ENCODE data around the gene NOL3. TPM values are rescaled to one million over a fixed set of nuclear protein-coding genes. Genes with fewer than 3 reads are reported as not detected.
A peak's percentile ranks its signal among the peaks of the same experiment; 100 is the strongest.

NOL3 gene
- total and polyA plus RNA-seq, 4 donors, result 3.0 to 18.0 (median 10.7) TPM

- TF ChIP-seq, protein P1, sequence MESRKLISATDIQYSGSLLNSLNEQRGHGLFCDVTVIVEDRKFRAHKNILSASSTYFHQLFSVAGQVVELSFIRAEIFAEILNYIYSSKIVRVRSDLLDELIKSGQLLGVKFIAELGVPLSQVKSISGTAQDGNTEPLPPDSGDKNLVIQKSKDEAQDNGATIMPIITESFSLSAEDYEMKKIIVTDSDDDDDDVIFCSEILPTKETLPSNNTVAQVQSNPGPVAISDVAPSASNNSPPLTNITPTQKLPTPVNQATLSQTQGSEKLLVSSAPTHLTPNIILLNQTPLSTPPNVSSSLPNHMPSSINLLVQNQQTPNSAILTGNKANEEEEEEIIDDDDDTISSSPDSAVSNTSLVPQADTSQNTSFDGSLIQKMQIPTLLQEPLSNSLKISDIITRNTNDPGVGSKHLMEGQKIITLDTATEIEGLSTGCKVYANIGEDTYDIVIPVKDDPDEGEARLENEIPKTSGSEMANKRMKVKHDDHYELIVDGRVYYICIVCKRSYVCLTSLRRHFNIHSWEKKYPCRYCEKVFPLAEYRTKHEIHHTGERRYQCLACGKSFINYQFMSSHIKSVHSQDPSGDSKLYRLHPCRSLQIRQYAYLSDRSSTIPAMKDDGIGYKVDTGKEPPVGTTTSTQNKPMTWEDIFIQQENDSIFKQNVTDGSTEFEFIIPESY (IDR thresholded peaks at IDR 0.05), result no peak
- TF ChIP-seq NR2F2 (IDR thresholded peaks at IDR 0.05), result peak; percentile 23
- TF ChIP-seq CTCF (IDR thresholded peaks at IDR 0.05; ENCODE audit: low read depth, low read length, missing input control), result no peak
- peak; percentile 26 for TF ChIP-seq SP1 (IDR thresholded peaks at IDR 0.05)
- no peak for TF ChIP-seq HNF4G (IDR thresholded peaks at IDR 0.05)
Observed at GRCh38 chr16:67223992-67224391, 53.7 kb downstream of the NOL3 start (continued).

Small RNAs within 50 kb of the gene (small RNA-seq; reads per million reads assigned to genes)
- gene MIR328, result 2.3 reads per million, percentile 88 among the genes with 10 or more reads in this experiment

Other genes with a start within 250 kb of the NOL3 start
- under 1 TPM; 0.14 to 0.50 TPM for gene RRAD, start 245.0 kb upstream of the NOL3 start, total RNA-seq
- gene RRAD, start 245.0 kb upstream of the NOL3 start, polyA plus RNA-seq, result under 1 TPM; 0.58 to 0.61 TPM
- 10 to 100 TPM; 51.1 to 52.5 TPM for gene CIAO2B, start 236.1 kb upstream of the NOL3 start, total RNA-seq
- gene CIAO2B, start 236.1 kb upstream of the NOL3 start, polyA plus RNA-seq, result 100 to 1,000 TPM; 120 TPM
- 100 to 1,000 TPM in 1 of 2 donors, 10 to 100 TPM in 1; 21.2 to 200 TPM for gene CES2, start 235.0 kb upstream of the NOL3 start, total RNA-seq
- gene CES2, start 235.0 kb upstream of the NOL3 start, polyA plus RNA-seq, result 100 to 1,000 TPM; 173 to 190 TPM
- 10 to 100 TPM in 1 of 2 donors, under 1 TPM in 1; 0.19 to 28.3 TPM for gene CES3, start 209.3 kb upstream of the NOL3 start, total RNA-seq
- gene CES3, start 209.3 kb upstream of the NOL3 start, polyA plus RNA-seq, result 10 to 100 TPM; 12.3 to 12.7 TPM
- 10 to 100 TPM in 1 of 2 donors, 1 to 10 TPM in 1; 1.6 to 20.5 TPM for gene CES4A, start 181.9 kb upstream of the NOL3 start, total RNA-seq
- gene CES4A, start 181.9 kb upstream of the NOL3 start, polyA plus RNA-seq, result 10 to 100 TPM in 1 of 2 donors, 1 to 10 TPM in 1; 5.4 to 17.1 TPM
- gene CBFB, start 141.4 kb upstream of the NOL3 start, total RNA-seq, result 10 to 100 TPM; 14.4 to 19.3 TPM
- 1 to 10 TPM; 6.8 to 8.0 TPM for gene CBFB, start 141.4 kb upstream of the NOL3 start, polyA plus RNA-seq
- 10 to 100 TPM; 29.1 to 42.4 TPM for gene PHAF1, start 60.6 kb upstream of the NOL3 start, total RNA-seq
- 10 to 100 TPM; 26.6 to 27.7 TPM for gene PHAF1, start 60.6 kb upstream of the NOL3 start, polyA plus RNA-seq
- gene B3GNT9, start 19.5 kb upstream of the NOL3 start, total RNA-seq, result 1 to 10 TPM; 1.2 to 2.3 TPM
- gene B3GNT9, start 19.5 kb upstream of the NOL3 start, polyA plus RNA-seq, result 1 to 10 TPM in 1 of 2 donors, under 1 TPM in 1; 0.43 to 1.6 TPM
- 10 to 100 TPM in 1 of 2 donors, 1 to 10 TPM in 1; 5.7 to 10.5 TPM for gene TRADD, start 10.6 kb upstream of the NOL3 start, total RNA-seq
- 10 to 100 TPM in 1 of 2 donors, 1 to 10 TPM in 1; 9.7 to 10.8 TPM for gene TRADD, start 10.6 kb upstream of the NOL3 start, polyA plus RNA-seq
- gene FBXL8, start 10.6 kb upstream of the NOL3 start, total RNA-seq, result 1 to 10 TPM; 1.4 to 9.2 TPM
- 1 to 10 TPM; 6.1 to 6.2 TPM for gene FBXL8, start 10.6 kb upstream of the NOL3 start, polyA plus RNA-seq
- gene HSF4, start 5.8 kb upstream of the NOL3 start, total RNA-seq, result 1 to 10 TPM in 1 of 2 donors, under 1 TPM in 1; 0.42 to 5.1 TPM
- 1 to 10 TPM; 3.8 to 4.9 TPM for gene HSF4, start 5.8 kb upstream of the NOL3 start, polyA plus RNA-seq
- gene MATCAP1, start 13.4 kb downstream of the NOL3 start, total RNA-seq, result 1 to 10 TPM; 2.7 to 4.8 TPM
- 1 to 10 TPM; 1.5 to 3.8 TPM for gene MATCAP1, start 13.4 kb downstream of the NOL3 start, polyA plus RNA-seq
- 1 to 10 TPM; 2.2 to 3.3 TPM for gene EXOC3L1, start 19.6 kb downstream of the NOL3 start, total RNA-seq
- 1 to 10 TPM; 1.1 to 3.7 TPM for gene EXOC3L1, start 19.6 kb downstream of the NOL3 start, polyA plus RNA-seq
- gene E2F4, start 21.6 kb downstream of the NOL3 start, total RNA-seq, result 100 to 1,000 TPM in 1 of 2 donors, 10 to 100 TPM in 1; 39.2 to 107 TPM
- 10 to 100 TPM; 18.1 to 20.7 TPM for gene E2F4, start 21.6 kb downstream of the NOL3 start, polyA plus RNA-seq
- gene ELMO3, start 28.6 kb downstream of the NOL3 start, total RNA-seq, result 1 to 10 TPM; 3.8 TPM
- 1 to 10 TPM; 1.7 to 2.5 TPM for gene ELMO3, start 28.6 kb downstream of the NOL3 start, polyA plus RNA-seq
- 10 to 100 TPM; 22.3 to 42.2 TPM for gene TMEM208, start 56.6 kb downstream of the NOL3 start, total RNA-seq
- gene TMEM208, start 56.6 kb downstream of the NOL3 start, polyA plus RNA-seq, result 100 to 1,000 TPM in 1 of 2 donors, 10 to 100 TPM in 1; 98.2 to 140 TPM
- gene FHOD1, start 76.9 kb downstream of the NOL3 start, total RNA-seq, result 1 to 10 TPM; 5.4 to 6.4 TPM
- 1 to 10 TPM; 2.2 to 2.9 TPM for gene FHOD1, start 76.9 kb downstream of the NOL3 start, polyA plus RNA-seq
- gene SLC9A5, start 78.4 kb downstream of the NOL3 start, total RNA-seq, result under 1 TPM; 0.05 to 0.25 TPM
- under 1 TPM in 1 of 2 donors, not detected in 1; 0.09 TPM for gene SLC9A5, start 78.4 kb downstream of the NOL3 start, polyA plus RNA-seq
- 1 to 10 TPM; 1.1 to 2.6 TPM for gene PLEKHG4, start 109.0 kb downstream of the NOL3 start, total RNA-seq
- gene PLEKHG4, start 109.0 kb downstream of the NOL3 start, polyA plus RNA-seq, result under 1 TPM; 0.21 to 0.28 TPM
- gene KCTD19, start 156.2 kb downstream of the NOL3 start, total RNA-seq, result under 1 TPM in 1 of 2 donors, not detected in 1; 0.28 TPM
- not detected for gene KCTD19, start 156.2 kb downstream of the NOL3 start, polyA plus RNA-seq
- under 1 TPM in 1 of 2 donors, not detected in 1; 0.08 TPM for gene LRRC36, start 156.3 kb downstream of the NOL3 start, total RNA-seq
- not detected for gene LRRC36, start 156.3 kb downstream of the NOL3 start, polyA plus RNA-seq
- under 1 TPM; 0.28 to 0.84 TPM for gene TPPP3, start 223.0 kb downstream of the NOL3 start, total RNA-seq
- under 1 TPM; 0.35 to 0.75 TPM for gene TPPP3, start 223.0 kb downstream of the NOL3 start, polyA plus RNA-seq
- 1 to 10 TPM in 1 of 2 donors, under 1 TPM in 1; 0.33 to 1.6 TPM for gene ZDHHC1, start 245.9 kb downstream of the NOL3 start, total RNA-seq
- gene ZDHHC1, start 245.9 kb downstream of the NOL3 start, polyA plus RNA-seq, result 1 to 10 TPM in 1 of 2 donors, under 1 TPM in 1; 0.53 to 1.6 TPM

Data from liver (tissue), 6 donors.